Mesenchymal stem cell (in vitro differentiated cells and primary cell): ENCODE results near the gene KLHL8.

Source experiments
- DNase-seq: peaks from one replicate; pipeline ENCODE4 v3.0.0-alpha.2; 2013
- H2AFZ ChIP-seq: one replicate; pipeline ENCODE4 v1.6.1; 2013; ENCODE audit warnings: low read depth, mild to moderate bottlenecking, control low read depth, inconsistent platforms, low read length, moderate library complexity
- H2AK5ac ChIP-seq: 2 replicates; pipeline ENCODE4 v1.6.1; 2013; ENCODE audit warnings: low read length, moderate library complexity, mild to moderate bottlenecking, inconsistent platforms; ENCODE audit not compliant: severe bottlenecking
- H2BK120ac ChIP-seq: one replicate; pipeline ENCODE4 v1.6.1; 2013; ENCODE audit warnings: low read depth, mild to moderate bottlenecking, inconsistent platforms, low read length, moderate library complexity
- H2BK12ac ChIP-seq, 2 experiments: one replicate each; pipeline ENCODE4 v1.6.1; 2013; ENCODE audit warnings: inconsistent platforms in 2 of 2, low read length in 2 of 2, mild to moderate bottlenecking in 2 of 2, moderate library complexity in 2 of 2, control low read depth in 1 of 2
- H2BK15ac ChIP-seq: one replicate; pipeline ENCODE4 v1.6.1; 2013; ENCODE audit warnings: mild to moderate bottlenecking, low read depth, inconsistent platforms; ENCODE audit not compliant: poor library complexity, severe bottlenecking
- H2BK5ac ChIP-seq: 2 replicates; pipeline ENCODE4 v1.6.1; 2013; ENCODE audit warnings: low read depth, mild to moderate bottlenecking, low read length, control low read depth, inconsistent platforms; ENCODE audit not compliant: poor library complexity, severe bottlenecking
- H3K14ac ChIP-seq, 2 experiments: one replicate each; pipeline ENCODE4 v1.6.1; 2013; ENCODE audit warnings: inconsistent platforms in 2 of 2, low read length in 2 of 2, control low read depth in 1 of 2, mild to moderate bottlenecking in 1 of 2, moderate library complexity in 1 of 2
- H3K18ac ChIP-seq, 2 experiments: one replicate each; pipeline ENCODE4 v1.6.1; 2013; ENCODE audit warnings: inconsistent platforms in 2 of 2, low read length in 2 of 2, control low read depth in 1 of 2, low read depth in 1 of 2, mild to moderate bottlenecking in 1 of 2
- H3K23ac ChIP-seq, 2 experiments: one replicate each; pipeline ENCODE4 v1.6.1; 2013; ENCODE audit warnings: inconsistent platforms in 2 of 2, low read length in 2 of 2, mild to moderate bottlenecking in 2 of 2, moderate library complexity in 2 of 2, control low read depth in 1 of 2
- H3K27ac ChIP-seq: 2 replicates; pipeline ENCODE4 v1.5.1; 2013; ENCODE audit warnings: mild to moderate bottlenecking, moderate library complexity, low read length, control low read depth, inconsistent platforms; ENCODE audit not compliant: poor library complexity, severe bottlenecking
- H3K27me3 ChIP-seq, 2 experiments: 2 replicates each; pipeline versions ENCODE4 v1.6.1 to v1.7.0; 2013; ENCODE audit warnings: low read length in 2 of 2, mild to moderate bottlenecking in 2 of 2, moderate library complexity in 2 of 2, control low read depth in 1 of 2, inconsistent platforms in 1 of 2; ENCODE audit not compliant: control insufficient read depth in 1 of 2, insufficient read depth in 1 of 2
- H3K36me3 ChIP-seq, 2 experiments: 2 replicates each; pipeline versions ENCODE4 v1.6.1 to v1.7.0; 2013; ENCODE audit warnings: low read length in 2 of 2, control low read depth in 1 of 2, inconsistent platforms in 1 of 2, low read depth in 1 of 2, mild to moderate bottlenecking in 1 of 2; ENCODE audit not compliant: insufficient read depth in 2 of 2, control insufficient read depth in 1 of 2
- H3K4ac ChIP-seq, 2 experiments: one replicate each; pipeline ENCODE4 v1.6.1; 2013; ENCODE audit warnings: inconsistent platforms in 2 of 2, low read length in 2 of 2, mild to moderate bottlenecking in 2 of 2, moderate library complexity in 2 of 2, control low read depth in 1 of 2, low read depth in 1 of 2
- H3K4me1 ChIP-seq: 2 replicates; pipeline ENCODE4 v1.6.1; 2013; ENCODE audit warnings: low read depth, low read length, control low read depth; ENCODE audit not compliant: control insufficient read depth, insufficient read depth
- H3K4me2 ChIP-seq: 2 replicates; pipeline ENCODE4 v1.6.1; 2013; ENCODE audit warnings: low read length, mild to moderate bottlenecking, inconsistent platforms; ENCODE audit not compliant: poor library complexity, severe bottlenecking
- H3K4me3 ChIP-seq, 2 experiments: 2 replicates each; pipeline versions ENCODE4 v1.5.1 to v1.7.0; 2013; ENCODE audit warnings: low read length in 2 of 2, mild to moderate bottlenecking in 2 of 2, control low read depth in 1 of 2, low read depth in 1 of 2; ENCODE audit not compliant: insufficient read depth in 1 of 2
- H3K79me1 ChIP-seq: replicated peaks from 2 replicates; pipeline ENCODE4 v1.6.1; 2013; ENCODE audit warnings: mild to moderate bottlenecking, control low read depth, low read length, inconsistent platforms; ENCODE audit not compliant: poor library complexity, severe bottlenecking
- H3K9ac ChIP-seq: 2 replicates; pipeline ENCODE4 v1.7.0; 2013; ENCODE audit warnings: mild to moderate bottlenecking, low read length, moderate library complexity
- H3K9me3 ChIP-seq: 2 replicates; pipeline ENCODE4 v1.7.0; 2013; ENCODE audit warnings: mild to moderate bottlenecking, low read length; ENCODE audit not compliant: control insufficient read depth
- H4K8ac ChIP-seq: one replicate; pipeline ENCODE4 v1.6.1; 2013; ENCODE audit warnings: inconsistent platforms, mild to moderate bottlenecking, low read length, moderate library complexity
- H4K91ac ChIP-seq: one replicate; pipeline ENCODE4 v1.6.1; 2013; ENCODE audit warnings: mild to moderate bottlenecking, low read length, inconsistent platforms
- WGBS: methylation state at CpG from one replicate; pipeline ENCODE4 v1.1.7; 2013; ENCODE audit warnings: mixed read lengths; 5-methylcytosine and 5-hydroxymethylcytosine counted together

Gene KLHL8

DNA sequence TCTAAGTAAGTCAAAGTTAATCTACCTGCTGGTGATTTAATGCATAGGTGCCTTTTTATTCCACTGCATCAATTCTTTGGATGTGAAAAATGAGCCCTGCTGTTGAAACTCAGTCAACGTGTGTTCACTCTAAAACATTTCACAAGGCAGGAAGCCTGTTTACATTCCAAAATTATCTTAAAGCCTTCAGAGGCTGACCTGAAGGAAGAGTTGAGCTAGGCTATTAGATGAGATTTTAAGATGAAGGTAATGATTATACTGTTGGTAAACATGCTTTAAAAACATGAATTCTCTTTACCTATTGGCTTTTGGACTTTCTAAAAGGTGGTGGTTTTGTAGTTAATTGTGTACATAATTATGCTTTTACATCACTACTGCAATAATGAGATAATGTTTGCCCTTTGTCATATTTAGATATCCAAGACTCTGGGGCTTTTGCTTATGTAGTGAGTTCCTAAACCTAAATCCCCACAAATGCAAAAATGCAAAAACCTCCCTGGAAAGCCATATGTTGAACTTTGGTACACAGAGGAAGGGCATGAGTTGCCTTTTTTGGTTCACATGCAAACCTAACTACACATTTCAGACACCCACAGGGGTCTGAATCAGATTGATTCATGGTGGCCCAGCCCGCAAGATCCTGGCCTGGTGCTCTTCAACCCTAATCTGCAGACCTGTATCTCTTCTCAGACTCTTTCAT, 92.3 kb downstream of the KLHL8 start:
- no peak overlapping the region for H2BK12ac ChIP-seq
- H3K23ac ChIP-seq: no peak overlapping the region
- no peak overlapping the region for H2AFZ ChIP-seq
- H4K91ac ChIP-seq: no peak overlapping the region
- peaks cover 4% of the 10 kb centered on the region for H3K4me1 ChIP-seq
- no peak for DNase-seq
- no peak overlapping the region for H3K14ac ChIP-seq
- no peak overlapping the region for H4K8ac ChIP-seq
- peaks cover 21 to 84% of the 10 kb centered on the region in 2 experiments for H3K36me3 ChIP-seq
- H3K9me3 ChIP-seq: no peaks in the 10 kb centered on the region
- no peak overlapping the region for H2BK5ac ChIP-seq
- 54% methylated on average over 2 of the region's 2 CpGs for WGBS
- no peak overlapping the region for H2AK5ac ChIP-seq
- no peak overlapping the region for H3K4me2 ChIP-seq
- no peak overlapping the region for H3K9ac ChIP-seq
- H3K4ac ChIP-seq: no peak overlapping the region
- no peak overlapping the region for H2BK15ac ChIP-seq
- no peak overlapping the region for H2BK120ac ChIP-seq
- H3K27ac ChIP-seq: no peak overlapping the region
- peaks cover 6% of the 10 kb centered on the region for H3K79me1 ChIP-seq
- H3K27me3 ChIP-seq: no peaks in the 10 kb centered on the region
- H3K18ac ChIP-seq: no peak overlapping the region
- no peak overlapping the region for H3K4me3 ChIP-seq

DNA sequence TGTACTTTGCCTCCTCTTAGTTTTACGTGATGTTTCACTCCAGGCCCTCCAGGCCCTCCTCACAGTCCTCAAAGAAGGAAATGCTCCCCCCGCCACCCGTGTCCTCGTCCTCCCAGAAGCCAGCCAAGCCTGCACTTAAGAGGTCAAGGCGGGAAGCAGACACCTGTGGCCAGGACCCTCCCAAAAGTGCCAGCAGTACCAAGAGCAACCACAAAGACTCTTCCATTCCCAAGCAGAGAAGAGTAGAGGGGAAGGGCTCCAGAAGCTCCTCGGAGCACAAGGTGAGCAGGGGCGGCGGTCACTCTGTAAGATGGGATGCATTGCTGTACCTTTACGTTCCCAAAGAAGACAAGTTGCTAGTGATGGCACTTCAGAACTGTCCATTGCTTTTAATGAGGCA, 94.4 kb downstream of the KLHL8 start:
- Histone ChIP-seq H3K27me3 (no peaks in the 10 kb centered on the region), H3K4ac (no peak overlapping the region), H3K9ac (no peak overlapping the region), H2BK5ac (no peak overlapping the region), H2AK5ac (no peak overlapping the region), H3K4me2 (no peak overlapping the region), H4K8ac (no peak overlapping the region), H3K36me3 (peaks cover 17 to 63% of the 10 kb centered on the region in 2 experiments), H2AFZ (no peak overlapping the region), H3K4me3 (no peak overlapping the region), H3K4me1 (peaks cover 10% of the 10 kb centered on the region), H2BK15ac (no peak overlapping the region), H3K27ac (no peak overlapping the region), H4K91ac (no peak overlapping the region), H3K14ac (peak overlapping the region in 1 of 2 experiments; percentile 47), H2BK12ac (no peak overlapping the region), H3K9me3 (no peaks in the 10 kb centered on the region), H3K23ac (no peak overlapping the region), H2BK120ac (no peak overlapping the region), H3K79me1 (peaks cover 7% of the 10 kb centered on the region), H3K18ac (no peak overlapping the region)
- 99% methylated on average over 9 of the region's 9 CpGs for WGBS
- no peak for DNase-seq

DNA sequence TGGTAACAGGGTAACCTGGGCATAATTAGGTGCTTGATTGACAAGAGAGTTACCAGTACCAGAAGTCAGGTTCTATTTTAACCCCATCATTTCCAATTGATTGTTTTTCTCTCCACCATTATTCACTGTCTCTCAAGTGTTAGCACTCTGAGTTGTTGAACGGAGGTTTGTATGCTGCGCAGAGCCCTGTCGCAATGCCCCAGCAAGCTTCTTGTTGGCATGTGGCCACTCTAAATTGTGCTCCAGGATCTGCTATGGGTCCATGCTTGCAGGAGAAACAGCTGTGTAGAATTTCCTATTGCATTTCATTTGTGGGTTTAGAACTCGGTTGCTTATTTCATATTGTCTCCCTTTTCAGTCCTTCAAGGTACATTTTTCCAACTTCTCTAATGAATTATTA, 98.2 kb downstream of the KLHL8 start:
- Histone ChIP-seq H3K27me3 (no peaks in the 10 kb centered on the region), H3K4ac (no peak overlapping the region), H3K36me3 (peaks cover 10 to 41% of the 10 kb centered on the region in 2 experiments), H3K9ac (no peak overlapping the region), H4K8ac (no peak overlapping the region), H3K23ac (no peak overlapping the region), H3K14ac (no peak overlapping the region), H3K27ac (no peak overlapping the region), H3K9me3 (no peaks in the 10 kb centered on the region), H2AFZ (no peak overlapping the region), H2BK120ac (no peak overlapping the region), H2BK5ac (no peak overlapping the region), H2BK12ac (no peak overlapping the region), H3K4me2 (no peak overlapping the region), H2BK15ac (no peak overlapping the region), H3K18ac (no peak overlapping the region), H4K91ac (no peak overlapping the region), H3K4me3 (no peak overlapping the region), H3K79me1 (peaks cover 9% of the 10 kb centered on the region), H3K4me1 (peaks cover 26% of the 10 kb centered on the region), H2AK5ac (peak overlapping the region; percentile 57)
- 100% methylated on average over 3 of the region's 4 CpGs for WGBS
- peak; percentile 18 for DNase-seq

DNA sequence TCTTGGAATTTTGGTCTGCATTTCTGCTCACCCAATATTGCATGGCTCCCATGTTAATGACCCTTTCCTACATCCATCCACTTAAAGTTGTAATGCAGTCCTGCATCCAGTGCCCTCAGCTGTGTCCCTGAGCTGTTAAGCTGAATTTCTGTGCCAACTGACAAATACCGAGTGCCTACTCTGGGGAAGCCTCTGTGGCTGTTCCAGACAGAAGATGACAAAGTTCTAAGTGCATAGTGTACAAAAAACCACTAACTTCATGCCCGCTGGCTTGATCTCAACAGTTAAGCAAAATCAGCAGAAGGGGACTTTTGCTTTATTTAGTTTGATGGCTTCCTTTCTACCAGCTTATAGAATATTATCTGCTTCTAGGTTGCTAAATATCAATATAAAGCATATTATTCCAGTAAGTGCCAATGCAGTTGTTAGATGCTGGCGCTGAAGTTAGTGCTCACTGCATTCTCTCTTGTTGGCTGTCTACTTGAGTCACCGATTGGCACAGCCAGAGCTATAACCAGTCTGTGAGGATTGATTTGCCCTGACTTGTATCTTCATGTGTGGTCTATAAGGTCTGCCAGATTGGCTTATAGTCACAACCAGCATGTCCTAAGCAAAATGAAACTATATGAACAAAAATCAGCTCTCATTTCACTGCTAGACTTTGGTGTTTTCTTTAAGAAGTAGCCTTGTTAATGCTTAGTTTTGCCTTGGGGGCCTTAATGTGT, 98.9 kb downstream of the KLHL8 start:
- Histone ChIP-seq H3K27ac (peak overlapping the region; percentile 97), H2BK5ac (no peak overlapping the region), H3K9ac (no peak overlapping the region), H3K4me1 (peaks cover 33% of the 10 kb centered on the region), H3K9me3 (no peaks in the 10 kb centered on the region), H3K4me3 (no peak overlapping the region), H3K27me3 (no peaks in the 10 kb centered on the region), H3K79me1 (peaks cover 9% of the 10 kb centered on the region), H3K4ac (no peak overlapping the region), H3K14ac (no peak overlapping the region), H2BK15ac (no peak overlapping the region), H3K4me2 (no peak overlapping the region), H3K18ac (no peak overlapping the region), H2BK120ac (no peak overlapping the region), H4K91ac (no peak overlapping the region), H2BK12ac (no peak overlapping the region), H2AK5ac (peak overlapping the region; percentile 33), H4K8ac (no peak overlapping the region), H2AFZ (no peak overlapping the region), H3K36me3 (peaks cover 10 to 42% of the 10 kb centered on the region in 2 experiments), H3K23ac (no peak overlapping the region)
- DNase-seq: no peak
- WGBS: 95% methylated on average over 3 of the region's 4 CpGs
